Right lobe of liver (tissue), 6 donors: ENCODE results near the gene C1GALT1. TPM values are rescaled to one million over a fixed set of nuclear protein-coding genes. Genes with fewer than 3 reads are reported as not detected.
"Not testable (repeated sequence)": the region's sequence is repeated elsewhere in the genome, so short reads cannot be mapped to it uniquely, and the experiment has no call there.

Experiments used
- ATAC-seq, 4 donors: fragments of 200-7000 bp; cut with Tn5 transposase; one replicate each; pipeline ENCODE4 v1.9.1; 2020; ENCODE audit warnings: mild to moderate bottlenecking in 4 of 4, moderate library complexity in 4 of 4
- DNase-seq, 3 donors: peaks; one replicate each; pipeline ENCODE4 v3.0.0-alpha.2; 2020
- H3K27ac ChIP-seq, 3 donors: fragments of 200-600 bp; one replicate each; pipeline ENCODE4 v1.8.0; 2022
- H3K27me3 ChIP-seq, 2 donors: fragments of 200-600 bp; one replicate each; pipeline ENCODE4 v1.8.0; 2022
- H3K36me3 ChIP-seq, 4 donors: fragments of 200-600 bp; sonication (generic) in 1 of 4; one replicate each; pipeline versions ENCODE4 v1.5.1 to v1.8.0; 2017 to 2022; ENCODE audit warnings: control low read depth in 1 of 4
- H3K4me1 ChIP-seq, 4 donors: fragments of 200-600 bp; sonication (generic) in 1 of 4; one replicate each; pipeline versions ENCODE4 v1.5.1 to v1.8.0; 2017 to 2022; ENCODE audit warnings: control low read depth in 1 of 4
- H3K4me3 ChIP-seq, 3 donors: fragments of 200-600 bp; one replicate each; pipeline ENCODE4 v1.8.0; 2022
- H3K9me3 ChIP-seq, 4 donors: fragments of 200-600 bp; sonication (generic) in 1 of 4; one replicate each; pipeline versions ENCODE4 v1.5.1 to v1.8.0; 2017 to 2022; ENCODE audit warnings: control low read depth in 1 of 4
- POLR2A ChIP-seq: fragments of 450-650 bp; IDR thresholded peaks from one replicate; pipeline ENCODE4 v1.6.1; 2017; ENCODE audit warnings: antibody characterized with exemption, mild to moderate bottlenecking
- WGBS: methylation state at CpG from one replicate; pipeline ENCODE4 v1.1.6; 2018; ENCODE audit warnings: low coverage, low lambda C conversion rate; ENCODE audit not compliant: insufficient coverage; ENCODE audit errors: missing lambda C conversion rate; 5-methylcytosine and 5-hydroxymethylcytosine counted together
- intact Hi-C, 2 donors: fragments of 100-400 bp; cut with DNase I; formaldehyde crosslinking; loops; one replicate each; pipeline versions ENCODE4 v1.11.2 to v1.14.1; 2022
- long read RNA-seq: library from polyadenylated mRNA; unstranded; transcript quantifications from one replicate; pipeline ENCODE4 v2.0.0, GENCODE V29; 2019
- total RNA-seq, 6 experiments: library from RNA; depleted of rRNA in 2 of 6; stranded (reverse); fragments of >200 nt in 2 of 6; fragmentation: NEBNext Ultra II Directional in 3 of 6; extraction: Animal tissue kit (Norgen Biotek cat#: 25700) in 3 of 6; gene quantifications; one replicate each; pipeline versions ENCODE4 v1.1.0 to v1.2.4, GENCODE V29; 2016 to 2023
- TF ChIP-seq, protein P1 (sequence below), 4 donors: fragments of 200-600 bp in 3 of 4; fragments of 450-650 bp in 1 of 4; IDR thresholded peaks; one replicate each; pipeline versions ENCODE4 v1.5.1 to v1.8.0; 2016 to 2022; ENCODE audit warnings: antibody characterized with exemption in 4 of 4, mild to moderate bottlenecking in 2 of 4
- donor health status: DM: no; HTN: yes; CAD: no.
- donor health status: DM: no; HTN: no; CAD: no.
- donor health status: DM: no; HTN: no; CAD: no.
- donor health status: DM: no; HTN: yes; CAD: no.
- donor health status: DM: no; HTN: yes; CAD: no.

Gene C1GALT1
- total RNA-seq = 10 to 100 TPM; 10.1 to 16.6 (median 13.1) TPM
- long read RNA-seq, full-length matches to known transcripts = 2 of 2 reads
- long read RNA-seq, partial matches to known transcripts = 0 of 2 reads
- long read RNA-seq, other reads (novel, unspliced or antisense) = 0 of 2 reads

- peaks cover 0 to 20% (median 10%) of the 10 kb centered on the region in 4 donors for H3K4me1 ChIP-seq
- WGBS = 0% methylated on average over 12 of the region's 82 CpGs
- no peaks in the 10 kb centered on the region for H3K36me3 ChIP-seq
- H3K27ac ChIP-seq = peak within 1 kb of the TSS; percentile 96
- ATAC-seq = peak; percentile 92 to 97 (median 94)
- peak within 1 kb of the TSS; percentile 80 to 89 (median 84) for H3K4me3 ChIP-seq
- no peaks in the 10 kb centered on the region for H3K9me3 ChIP-seq
- no peaks in the 10 kb centered on the region for H3K27me3 ChIP-seq
- intact Hi-C loops = no loop called here
- peak; percentile 99 for DNase-seq
- TF ChIP-seq, protein P1, sequence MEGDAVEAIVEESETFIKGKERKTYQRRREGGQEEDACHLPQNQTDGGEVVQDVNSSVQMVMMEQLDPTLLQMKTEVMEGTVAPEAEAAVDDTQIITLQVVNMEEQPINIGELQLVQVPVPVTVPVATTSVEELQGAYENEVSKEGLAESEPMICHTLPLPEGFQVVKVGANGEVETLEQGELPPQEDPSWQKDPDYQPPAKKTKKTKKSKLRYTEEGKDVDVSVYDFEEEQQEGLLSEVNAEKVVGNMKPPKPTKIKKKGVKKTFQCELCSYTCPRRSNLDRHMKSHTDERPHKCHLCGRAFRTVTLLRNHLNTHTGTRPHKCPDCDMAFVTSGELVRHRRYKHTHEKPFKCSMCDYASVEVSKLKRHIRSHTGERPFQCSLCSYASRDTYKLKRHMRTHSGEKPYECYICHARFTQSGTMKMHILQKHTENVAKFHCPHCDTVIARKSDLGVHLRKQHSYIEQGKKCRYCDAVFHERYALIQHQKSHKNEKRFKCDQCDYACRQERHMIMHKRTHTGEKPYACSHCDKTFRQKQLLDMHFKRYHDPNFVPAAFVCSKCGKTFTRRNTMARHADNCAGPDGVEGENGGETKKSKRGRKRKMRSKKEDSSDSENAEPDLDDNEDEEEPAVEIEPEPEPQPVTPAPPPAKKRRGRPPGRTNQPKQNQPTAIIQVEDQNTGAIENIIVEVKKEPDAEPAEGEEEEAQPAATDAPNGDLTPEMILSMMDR (IDR thresholded peaks at IDR 0.05) = peak in 3 of 4 donors; percentile 16 to 40 (median 27)
- peak; percentile 96 for TF ChIP-seq POLR2A
Measured at GRCh38 chr7:7182156-7183060, at the start of gene C1GALT1. C1GALT1 (plus strand) TSS chr7:7182544; CDS start chr7:7234320, 51,776 bp downstream.

DNA sequence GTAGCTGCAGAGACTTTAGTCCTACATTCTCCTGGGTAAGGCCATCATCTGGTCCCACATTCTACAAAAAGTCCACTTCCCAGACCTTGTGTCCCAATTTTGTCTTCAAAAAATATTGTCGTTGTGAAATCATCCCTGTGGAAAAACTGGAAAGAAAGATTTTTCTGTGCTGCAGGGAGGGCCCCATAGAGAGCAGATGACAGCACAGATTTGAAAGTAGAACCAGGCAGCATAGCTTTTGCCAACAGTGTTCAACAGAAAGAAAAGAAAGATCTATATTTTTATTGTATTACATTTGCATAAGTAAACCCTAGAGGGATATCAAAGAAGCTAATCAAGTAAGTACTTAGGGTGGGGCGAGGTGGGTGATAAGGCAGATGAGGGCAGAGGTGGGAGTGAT lies 48.3 kb upstream of the C1GALT1 start:
- no peak overlapping the region for H3K27ac ChIP-seq
- no peaks in the 10 kb centered on the region for H3K36me3 ChIP-seq
- WGBS = 90% methylated on average over 2 of the region's 2 CpGs
- DNase-seq (no peak), ATAC-seq (no peak)
- H3K27me3 ChIP-seq = no peaks in the 10 kb centered on the region
- intact Hi-C loops = no loop called here
- no peak for TF ChIP-seq POLR2A
- TF ChIP-seq, protein P1 (IDR thresholded peaks at IDR 0.05) = no peak
- no peaks in the 10 kb centered on the region for H3K9me3 ChIP-seq
- H3K4me3 ChIP-seq = no peak overlapping the region
- H3K4me1 ChIP-seq = peaks cover 0 to 12% (median 0%) of the 10 kb centered on the region in 4 donors

DNA sequence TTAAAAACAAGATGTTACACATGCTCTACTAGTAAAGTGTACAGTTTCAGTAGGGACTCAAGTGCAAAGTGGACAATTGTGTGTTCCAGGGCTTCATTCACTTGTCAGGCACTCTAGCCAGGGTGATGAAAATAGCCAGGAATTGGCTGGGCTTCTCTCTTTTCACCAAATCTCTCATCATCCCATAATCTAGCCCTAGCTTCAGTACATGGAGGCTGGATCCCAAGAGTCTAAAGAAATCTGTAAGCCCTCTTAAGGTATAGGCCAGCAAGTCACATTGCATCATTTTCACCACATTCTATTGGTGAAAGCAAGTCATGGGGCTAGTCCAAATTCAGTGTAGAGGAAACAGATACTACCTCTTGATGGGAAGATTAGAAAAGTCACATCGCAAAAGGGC lies 47.3 kb upstream of the C1GALT1 start:
- Histone ChIP-seq H3K27me3 (no peaks in the 10 kb centered on the region), H3K36me3 (no peaks in the 10 kb centered on the region), H3K9me3 (no peaks in the 10 kb centered on the region), H3K4me3 (no peak overlapping the region), H3K4me1 (peaks cover 0 to 12% (median 0%) of the 10 kb centered on the region in 4 donors), H3K27ac (no peak overlapping the region)
- intact Hi-C loops = no loop called here
- no peak for TF ChIP-seq POLR2A
- TF ChIP-seq, protein P1 (IDR thresholded peaks at IDR 0.05) = no peak
- no peak for DNase-seq
- no peak for ATAC-seq
- 100% methylated on average over 1 of the region's 1 CpG for WGBS

- H3K4me1 ChIP-seq = peaks cover 0 to 12% (median 0%) of the 10 kb centered on the region in 4 donors
- DNase-seq, H3K36me3 ChIP-seq, H3K27me3 ChIP-seq, intact Hi-C loops, H3K4me3 ChIP-seq, H3K27ac ChIP-seq, H3K9me3 ChIP-seq, ATAC-seq: not testable (repeated sequence)
- WGBS = 50% methylated on average over 1 of the region's 1 CpG
Measured at GRCh38 chr7:7135924-7136323, 46.4 kb upstream of the C1GALT1 start.
